ENCODE results near the gene TMEM181.

GRCh38 chr6:158684745-158685324 lies 124.9 kb downstream of the TMEM181 start:
- TF ChIP-seq EZH2 (IDR thresholded peaks at IDR 0.05; ENCODE audit: low read depth), result no peak
- TF ChIP-seq CTCF (conservative IDR thresholded peaks at IDR 0.05), result no peak

Data from PC-9 (cell line).